ENCODE data around the gene DHX9.
"Not testable (repeated sequence)": the region's sequence is repeated elsewhere in the genome, so short reads cannot be mapped to it uniquely, and the experiment has no call there.

Gene DHX9

GRCh38 chr1:182890927-182891610 lies 51.9 kb downstream of the DHX9 start:
- peak; percentile 78 for DNase-seq

GRCh38 chr1:182897696-182898095 lies 58.5 kb downstream of the DHX9 start:
- DNase-seq: no peak

GRCh38 chr1:182901946-182902345 lies 62.8 kb downstream of the DHX9 start:
- DNase-seq: not testable (repeated sequence)

- DNase-seq: no peak
These were observed 66.2 kb downstream of the DHX9 start for GRCh38 chr1:182905321-182905720.

- no peak for DNase-seq
These were observed 70.4 kb downstream of the DHX9 start for GRCh38 chr1:182909578-182909977.

- DNase-seq: no peak
These were observed 71.0 kb downstream of the DHX9 start for GRCh38 chr1:182910143-182910542.

GRCh38 chr1:182913401-182913800 lies 74.3 kb downstream of the DHX9 start:
- DNase-seq: no peak

GRCh38 chr1:182917378-182917777 lies 78.2 kb downstream of the DHX9 start:
- peak; percentile 71 for DNase-seq

GRCh38 chr1:182925661-182926060 lies 86.5 kb downstream of the DHX9 start:
- DNase-seq: no peak

- DNase-seq: no peak
These were observed 88.7 kb downstream of the DHX9 start for GRCh38 chr1:182927693-182928433.

GRCh38 chr1:182930985-182931384 lies 91.8 kb downstream of the DHX9 start:
- no peak for DNase-seq

- DNase-seq: no peak
These were observed 96.6 kb downstream of the DHX9 start for GRCh38 chr1:182935716-182936115.

Measured in DMS79 treated with DMSO at 0.1 percent for 48 hours (cell line).